ENCODE data around the gene FOXP1.

The FOXP1 gene

GRCh38 chr3:71228156-71228866 is 355.2 kb downstream of the FOXP1 start:
- Histone ChIP-seq H3K9me3 (ENCODE audit: severe bottlenecking) (no peaks in the 10 kb centered on the region), H3K36me3 (no peaks in the 10 kb centered on the region), H3K27me3 (ENCODE audit: insufficient read depth, low read depth, severe bottlenecking) (no peaks in the 10 kb centered on the region), H3K27ac (no peak overlapping the region), H3K4me3 (ENCODE audit: low read depth, low read length) (no peak overlapping the region)
- DNase-seq: no peak
- no peak for TF ChIP-seq CTCF (IDR thresholded peaks at IDR 0.05; ENCODE audit: low read depth, low read length)

GRCh38 chr3:71227270-71227661 is 356.3 kb downstream of the FOXP1 start:
- no peaks in the 10 kb centered on the region for H3K36me3 ChIP-seq
- H3K27me3 ChIP-seq (ENCODE audit: insufficient read depth, low read depth, severe bottlenecking): no peaks in the 10 kb centered on the region
- no peak overlapping the region for H3K4me3 ChIP-seq (ENCODE audit: low read depth, low read length)
- DNase-seq: no peak
- TF ChIP-seq CTCF (IDR thresholded peaks at IDR 0.05; ENCODE audit: low read depth, low read length): no peak
- no peaks in the 10 kb centered on the region for H3K9me3 ChIP-seq (ENCODE audit: severe bottlenecking)
- no peak overlapping the region for H3K27ac ChIP-seq

DNA sequence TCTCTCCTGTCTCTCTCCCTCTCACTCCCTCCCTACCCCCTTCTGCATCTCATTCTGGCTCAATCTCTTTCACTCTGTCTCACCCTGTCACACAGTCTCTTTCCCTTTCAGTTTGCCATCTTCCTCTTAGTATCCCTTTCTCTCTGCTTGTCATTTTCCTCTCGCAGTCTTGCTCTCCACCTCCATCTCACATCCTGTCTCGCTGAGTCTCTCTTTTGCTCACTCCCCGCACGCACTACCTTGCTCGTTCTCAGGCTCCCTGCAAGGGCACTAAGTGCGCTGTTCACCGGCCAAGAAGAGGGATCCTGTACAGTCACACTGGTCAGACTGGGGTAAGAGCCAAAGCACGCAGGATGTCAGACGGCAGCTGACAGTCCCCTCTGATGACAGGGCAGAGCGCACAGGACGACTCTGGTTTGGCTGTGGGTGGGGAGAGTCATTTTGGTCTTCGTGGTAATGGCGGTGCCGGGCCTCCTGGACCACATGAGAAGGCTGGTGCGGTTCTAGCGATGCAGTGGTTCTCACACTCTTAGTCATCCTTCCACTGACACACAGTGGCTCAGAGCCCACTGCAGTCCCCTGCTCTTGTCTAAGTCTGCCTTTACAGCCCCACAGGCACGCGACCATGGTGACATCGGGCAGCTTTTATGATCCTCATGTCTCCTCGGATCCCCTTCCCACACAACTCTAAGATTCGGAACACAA is 356.8 kb downstream of the FOXP1 start:
- no peak for DNase-seq
- H3K27ac ChIP-seq: no peak overlapping the region
- TF ChIP-seq CTCF (IDR thresholded peaks at IDR 0.05; ENCODE audit: low read depth, low read length): no peak
- no peak overlapping the region for H3K4me3 ChIP-seq (ENCODE audit: low read depth, low read length)
- no peaks in the 10 kb centered on the region for H3K36me3 ChIP-seq
- H3K27me3 ChIP-seq (ENCODE audit: insufficient read depth, low read depth, severe bottlenecking): no peaks in the 10 kb centered on the region
- H3K9me3 ChIP-seq (ENCODE audit: severe bottlenecking): no peaks in the 10 kb centered on the region

- H3K27me3 ChIP-seq (ENCODE audit: insufficient read depth, low read depth, severe bottlenecking): no peaks in the 10 kb centered on the region
- no peak for DNase-seq
- H3K27ac ChIP-seq: no peak overlapping the region
- H3K4me3 ChIP-seq (ENCODE audit: low read depth, low read length): no peak overlapping the region
- no peak for TF ChIP-seq CTCF (IDR thresholded peaks at IDR 0.05; ENCODE audit: low read depth, low read length)
- H3K9me3 ChIP-seq (ENCODE audit: severe bottlenecking): no peaks in the 10 kb centered on the region
- H3K36me3 ChIP-seq: no peaks in the 10 kb centered on the region
These were observed 357.5 kb downstream of the FOXP1 start for GRCh38 chr3:71225951-71226564.

DNA sequence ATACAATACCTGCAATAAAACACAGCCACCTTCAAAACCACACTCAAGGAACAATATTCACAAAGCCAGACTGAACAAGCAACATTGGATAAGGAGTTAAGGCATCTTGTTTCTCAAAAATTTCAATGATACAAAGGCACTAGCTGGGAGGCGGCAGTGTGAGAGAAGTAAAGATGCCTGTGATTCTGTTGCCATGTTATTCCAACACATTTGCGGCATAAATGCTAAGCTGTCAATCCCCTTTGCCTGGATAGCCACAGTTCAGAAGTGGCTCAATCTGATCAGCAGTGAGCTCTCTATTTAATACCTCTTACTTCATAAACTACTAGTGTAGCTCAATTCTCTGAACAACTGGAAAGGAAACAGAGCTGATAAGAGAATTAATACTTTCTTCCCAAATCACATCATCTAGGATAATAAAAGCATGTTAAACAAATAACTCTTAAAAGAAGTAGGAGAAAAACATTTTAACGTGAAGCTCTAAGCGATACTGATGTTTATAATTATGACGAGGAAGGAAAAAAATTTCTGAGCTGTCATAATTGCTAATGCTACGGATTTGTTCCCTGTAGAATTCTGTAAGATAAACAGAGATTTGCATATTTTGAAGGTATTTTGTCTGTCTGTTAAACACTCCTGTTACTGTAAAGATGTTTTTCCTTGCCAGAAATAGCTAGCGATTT is 358.4 kb downstream of the FOXP1 start:
- TF ChIP-seq CTCF (IDR thresholded peaks at IDR 0.05; ENCODE audit: low read depth, low read length): no peak
- no peaks in the 10 kb centered on the region for H3K9me3 ChIP-seq (ENCODE audit: severe bottlenecking)
- H3K36me3 ChIP-seq: no peaks in the 10 kb centered on the region
- H3K27me3 ChIP-seq (ENCODE audit: insufficient read depth, low read depth, severe bottlenecking): no peaks in the 10 kb centered on the region
- no peak overlapping the region for H3K4me3 ChIP-seq (ENCODE audit: low read depth, low read length)
- no peak for DNase-seq
- H3K27ac ChIP-seq: no peak overlapping the region

Measured in WERI-Rb-1 (cell line).